CD4-positive, alpha-beta T cell (primary cell): ENCODE results near the gene CDK16. TPM values are rescaled to one million over a fixed set of nuclear protein-coding genes. Genes with fewer than 3 reads are reported as not detected.
"Not testable (repeated sequence)": the region's sequence is repeated elsewhere in the genome, so short reads cannot be mapped to it uniquely, and the experiment has no call there.

Experiments
- ATAC-seq: fragments of 200-7000 bp; cut with Tn5 transposase; one replicate; pipeline ENCODE4 v1.10.0; 2022; ENCODE audit warnings: mild to moderate bottlenecking; ENCODE audit not compliant: poor library complexity
- CTCF ChIA-PET: fragments of 350-600 bp; sonication (Branson Sonifier 250); formaldehyde crosslinking; loops from one replicate; lab custom pipeline; 2021; ENCODE audit warnings: antibody characterized with exemption, inconsistent platforms; lab: Charles Lee
- POLR2A ChIA-PET: fragments of 350-600 bp; sonication (Branson Sonifier 250); formaldehyde crosslinking; loops from one replicate; lab custom pipeline; 2021; ENCODE audit warnings: antibody characterized with exemption, inconsistent platforms; lab: Charles Lee
- DNase-seq, 14 experiments: peaks; one replicate each; pipeline ENCODE4 v3.0.0-alpha.2; 2013 to 2020; ENCODE audit warnings: mixed read lengths in 2 of 14
- H3K27ac ChIP-seq, 2 donors: one replicate each; pipeline versions ENCODE4 v1.5.1 to v1.7.0; 2013; ENCODE audit warnings: low read length in 2 of 2, low read depth in 1 of 2, mild to moderate bottlenecking in 1 of 2
- H3K27me3 ChIP-seq, 2 experiments: 1 replicate in 1 of 2; 2 replicates in 1 of 2; pipeline versions ENCODE4 v1.6.1 to v1.7.0; 2013; ENCODE audit warnings: low read length in 2 of 2, control low read depth in 1 of 2, mild to moderate bottlenecking in 1 of 2, moderate library complexity in 1 of 2; ENCODE audit not compliant: insufficient read depth in 2 of 2, control insufficient read depth in 1 of 2
- H3K36me3 ChIP-seq: one replicate; pipeline ENCODE4 v1.6.1; 2013; ENCODE audit warnings: low read length, control low read depth; ENCODE audit not compliant: insufficient read depth
- H3K4me1 ChIP-seq: one replicate; pipeline ENCODE4 v1.6.1; 2013; ENCODE audit warnings: low read length, control low read depth; ENCODE audit not compliant: insufficient read depth
- H3K4me3 ChIP-seq: one replicate; pipeline ENCODE4 v1.5.1; 2013; ENCODE audit warnings: mild to moderate bottlenecking, low read length, moderate library complexity
- H3K9me3 ChIP-seq, 2 experiments: 1 replicate in 1 of 2; 2 replicates in 1 of 2; pipeline versions ENCODE4 v1.6.1 to v1.7.0; 2013; ENCODE audit warnings: low read length in 2 of 2, mild to moderate bottlenecking in 2 of 2, control low read depth in 1 of 2, moderate library complexity in 1 of 2; ENCODE audit not compliant: control insufficient read depth in 1 of 2, insufficient read depth in 1 of 2
- H3K27ac Mint-ChIP-seq: one replicate; pipeline ENCODE4 v1.8.0; 2020; ENCODE audit warnings: mixed read lengths
- H3K27me3 Mint-ChIP-seq: one replicate; pipeline ENCODE4 v1.8.0; 2021; ENCODE audit warnings: mixed read lengths
- H3K36me3 Mint-ChIP-seq: one replicate; pipeline ENCODE4 v1.8.0; 2021; ENCODE audit warnings: low read depth, mixed read lengths
- H3K4me1 Mint-ChIP-seq: one replicate; pipeline ENCODE4 v1.8.0; 2021; ENCODE audit warnings: low read depth, mixed read lengths
- H3K4me3 Mint-ChIP-seq: one replicate; pipeline ENCODE4 v1.8.0; 2020; ENCODE audit warnings: mild to moderate bottlenecking, mixed read lengths
- H3K9me3 Mint-ChIP-seq: one replicate; pipeline ENCODE4 v1.8.0; 2020; ENCODE audit warnings: mixed read lengths
- intact Hi-C, 2 experiments: fragments of 100-400 bp; cut with DNase I in 1 of 2; cut with micrococcal nuclease in 1 of 2; formaldehyde crosslinking; loops; one replicate each; pipeline versions ENCODE4 v1.15.1 to v1.9.0; 2023 to 2025; cut with DNase I, micrococcal nuclease
- total RNA-seq, 174 experiments: library from RNA in 2 of 174; stranded (reverse) in 2 of 174; gene quantifications; one replicate each; pipeline ENCODE4 v1.2.3 and lab custom pipeline; 2021 to 2026
- TF ChIP-seq, protein P1 (sequence below): fragments of 200-600 bp; IDR thresholded peaks from one replicate; pipeline ENCODE4 v1.8.0; 2022; ENCODE audit warnings: antibody characterized with exemption, mild to moderate bottlenecking

Gene CDK16
- total RNA-seq, 2 experiments from 2014 or later: 182 to 190 TPM

DNA sequence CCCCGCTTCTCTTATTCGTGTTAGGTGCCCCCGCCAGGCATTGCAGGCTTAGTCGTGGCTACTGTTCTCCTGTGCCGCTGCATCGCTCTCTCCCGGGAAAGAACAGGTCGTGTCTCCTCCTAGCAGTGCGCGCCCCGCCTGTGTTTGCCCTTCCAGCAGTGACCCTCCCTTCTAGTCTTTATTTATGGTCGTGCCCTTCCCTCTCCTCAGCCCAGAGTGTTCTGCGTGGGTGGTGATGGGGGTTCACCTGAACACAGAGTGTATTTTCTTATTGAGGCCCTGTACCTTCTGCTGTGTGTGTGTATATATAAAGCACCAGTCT is 29.5 kb downstream of the CDK16 start:
- intact Hi-C loops: no loop called here
- Mint-ChIP-seq H3K9me3 (no peaks in the 10 kb centered on the region), H3K27me3 (no peaks in the 10 kb centered on the region), H3K4me3 (no peak overlapping the region), H3K4me1 (no peaks in the 10 kb centered on the region), H3K36me3 (peaks cover 31% of the 10 kb centered on the region), H3K27ac (peak overlapping the region; percentile 33)
- no peak overlapping the region for H3K4me3 ChIP-seq
- TF ChIP-seq, protein P1, sequence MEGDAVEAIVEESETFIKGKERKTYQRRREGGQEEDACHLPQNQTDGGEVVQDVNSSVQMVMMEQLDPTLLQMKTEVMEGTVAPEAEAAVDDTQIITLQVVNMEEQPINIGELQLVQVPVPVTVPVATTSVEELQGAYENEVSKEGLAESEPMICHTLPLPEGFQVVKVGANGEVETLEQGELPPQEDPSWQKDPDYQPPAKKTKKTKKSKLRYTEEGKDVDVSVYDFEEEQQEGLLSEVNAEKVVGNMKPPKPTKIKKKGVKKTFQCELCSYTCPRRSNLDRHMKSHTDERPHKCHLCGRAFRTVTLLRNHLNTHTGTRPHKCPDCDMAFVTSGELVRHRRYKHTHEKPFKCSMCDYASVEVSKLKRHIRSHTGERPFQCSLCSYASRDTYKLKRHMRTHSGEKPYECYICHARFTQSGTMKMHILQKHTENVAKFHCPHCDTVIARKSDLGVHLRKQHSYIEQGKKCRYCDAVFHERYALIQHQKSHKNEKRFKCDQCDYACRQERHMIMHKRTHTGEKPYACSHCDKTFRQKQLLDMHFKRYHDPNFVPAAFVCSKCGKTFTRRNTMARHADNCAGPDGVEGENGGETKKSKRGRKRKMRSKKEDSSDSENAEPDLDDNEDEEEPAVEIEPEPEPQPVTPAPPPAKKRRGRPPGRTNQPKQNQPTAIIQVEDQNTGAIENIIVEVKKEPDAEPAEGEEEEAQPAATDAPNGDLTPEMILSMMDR: no peak
- H3K4me1 ChIP-seq: no peaks in the 10 kb centered on the region
- no peaks in the 10 kb centered on the region for H3K27me3 ChIP-seq
- H3K9me3 ChIP-seq: no peaks in the 10 kb centered on the region
- no peak overlapping the region for H3K27ac ChIP-seq
- no peak for DNase-seq
- no peak for ATAC-seq
- ChIA-PET CTCF (no interaction called here), POLR2A (interaction anchor here (0.6 kb wide), 1 partner anchor 29 kb away, joined by 3 read pairs; no protein-coding TSS in a partner anchor)
- H3K36me3 ChIP-seq: peaks cover 14% of the 10 kb centered on the region

DNA sequence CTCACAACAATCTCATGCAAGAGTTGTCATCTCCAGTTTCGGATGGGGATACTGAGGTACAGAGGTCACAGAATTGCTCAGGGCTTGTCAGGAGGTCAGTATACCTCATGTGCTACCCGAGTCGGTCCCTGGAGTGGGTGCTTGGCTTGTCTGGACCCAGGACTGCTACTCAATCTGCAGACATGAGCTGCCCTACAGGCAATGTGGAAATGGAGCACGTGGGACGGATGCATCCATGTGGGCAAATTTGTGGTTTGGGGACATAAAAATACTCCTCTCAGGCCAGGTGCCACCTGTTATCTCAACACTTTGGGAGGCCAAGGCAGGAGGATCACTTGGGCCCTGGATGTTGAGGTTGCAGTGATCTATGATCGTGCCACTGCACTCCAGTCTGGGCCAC is 30.1 kb downstream of the CDK16 start:
- Histone ChIP-seq H3K27ac (no peak overlapping the region), H3K4me3 (no peak overlapping the region), H3K9me3 (no peaks in the 10 kb centered on the region), H3K27me3 (no peaks in the 10 kb centered on the region), H3K4me1 (no peaks in the 10 kb centered on the region), H3K36me3 (peaks cover 14% of the 10 kb centered on the region)
- DNase-seq: no peak
- H3K27me3 Mint-ChIP-seq: no peaks in the 10 kb centered on the region
- ATAC-seq: no peak
- H3K27ac Mint-ChIP-seq: no peak overlapping the region
- H3K4me1 Mint-ChIP-seq: no peaks in the 10 kb centered on the region
- CTCF ChIA-PET: no interaction called here
- TF ChIP-seq, protein P1: no peak
- intact Hi-C loops: no loop called here
- H3K36me3 Mint-ChIP-seq: peaks cover 30% of the 10 kb centered on the region
- POLR2A ChIA-PET: no interaction called here
- H3K9me3 Mint-ChIP-seq: no peaks in the 10 kb centered on the region
- no peak overlapping the region for H3K4me3 Mint-ChIP-seq

DNA sequence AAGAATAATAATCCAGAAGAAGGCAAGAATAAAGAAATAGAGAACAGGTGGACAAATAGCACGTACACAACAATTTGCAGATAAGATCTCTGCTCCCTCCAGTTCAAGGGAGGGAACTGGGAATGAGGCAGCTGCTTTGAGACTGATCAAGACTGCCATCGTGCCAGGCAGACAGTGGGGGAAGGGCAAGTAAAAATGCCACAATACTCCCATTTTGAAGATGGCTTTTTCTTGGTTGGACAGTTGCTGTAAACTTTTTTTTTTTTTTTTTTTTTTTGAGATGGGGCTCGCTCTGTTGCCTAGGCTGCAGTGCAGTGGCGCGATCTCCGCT is 31.5 kb downstream of the CDK16 start:
- H3K27ac Mint-ChIP-seq: no peak overlapping the region
- no peak for ATAC-seq
- H3K4me3 Mint-ChIP-seq: no peak overlapping the region

DNA sequence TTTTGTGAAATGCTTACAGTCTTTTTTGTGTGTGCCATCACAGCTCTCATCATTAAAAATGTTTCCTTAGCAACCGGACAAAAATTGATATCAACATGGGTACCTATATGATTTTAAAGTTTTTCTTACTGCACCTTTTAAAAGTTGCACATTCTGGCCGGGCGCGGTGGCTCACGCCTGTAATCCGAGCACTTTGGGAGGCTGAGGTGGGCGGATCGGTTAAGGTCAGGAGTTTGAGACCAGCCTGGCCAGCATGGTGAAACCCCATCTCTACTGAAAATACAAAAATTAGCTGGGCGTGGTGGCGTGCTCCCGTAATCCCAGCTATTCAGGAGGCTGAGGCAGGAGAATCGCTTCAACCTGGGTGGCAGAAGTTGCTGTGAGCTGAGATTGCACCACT is 39.1 kb downstream of the CDK16 start:
- H3K27ac ChIP-seq, H3K4me3 ChIP-seq, H3K9me3 Mint-ChIP-seq, H3K27me3 Mint-ChIP-seq, H3K36me3 ChIP-seq, intact Hi-C loops, H3K4me1 Mint-ChIP-seq, H3K36me3 Mint-ChIP-seq, H3K4me1 ChIP-seq, H3K27ac Mint-ChIP-seq, H3K4me3 Mint-ChIP-seq, H3K27me3 ChIP-seq, ATAC-seq, DNase-seq, CTCF ChIA-PET, H3K9me3 ChIP-seq: not testable (repeated sequence)
- POLR2A ChIA-PET: interaction anchor here (0.6 kb wide), 1 partner anchor 126 kb away, joined by 3 read pairs; no protein-coding TSS in a partner anchor

More for the DNA sequence above, 31.5 kb downstream of the CDK16 start:
- Mint-ChIP-seq H3K36me3 (peaks cover 22% of the 10 kb centered on the region), H3K4me1 (no peaks in the 10 kb centered on the region), H3K9me3 (no peaks in the 10 kb centered on the region), H3K27me3 (no peaks in the 10 kb centered on the region)
- H3K27ac ChIP-seq: no peak overlapping the region
- H3K36me3 ChIP-seq: peaks cover 9% of the 10 kb centered on the region
- no peak for DNase-seq
- ChIA-PET CTCF (no interaction called here), POLR2A (interaction anchor here (1.1 kb wide), 1 partner anchor 32 kb away, joined by 5 read pairs; the partner anchor contains the start of gene CDK16)
- no peaks in the 10 kb centered on the region for H3K27me3 ChIP-seq
- H3K4me3 ChIP-seq: no peak overlapping the region
- intact Hi-C loops: no loop called here
- no peaks in the 10 kb centered on the region for H3K9me3 ChIP-seq
- no peaks in the 10 kb centered on the region for H3K4me1 ChIP-seq
- TF ChIP-seq, protein P1: no peak
